Neural progenitor cell (in vitro differentiated cells): ENCODE results near the gene CSF2.

ENCODE experiments used
- EZH2 ChIP-seq: fragments of 200-600 bp; sonication (generic); IDR thresholded peaks from 2 replicates; pipeline ENCODE4 v1.6.1; 2017; ENCODE audit warnings: antibody characterized with exemption, mild to moderate bottlenecking, moderate library complexity
- EZH2phosphoT487 ChIP-seq: fragments of 200-600 bp; sonication (generic); IDR thresholded peaks from 2 replicates; pipeline ENCODE4 v1.6.1; 2017; ENCODE audit warnings: antibody characterized with exemption
- TF ChIP-seq, protein P1 (sequence below): fragments of 200-600 bp; sonication (generic); IDR thresholded peaks from 2 replicates; pipeline ENCODE4 v1.5.1; 2017; ENCODE audit warnings: antibody characterized with exemption, mild to moderate bottlenecking

- TF ChIP-seq, protein P1, sequence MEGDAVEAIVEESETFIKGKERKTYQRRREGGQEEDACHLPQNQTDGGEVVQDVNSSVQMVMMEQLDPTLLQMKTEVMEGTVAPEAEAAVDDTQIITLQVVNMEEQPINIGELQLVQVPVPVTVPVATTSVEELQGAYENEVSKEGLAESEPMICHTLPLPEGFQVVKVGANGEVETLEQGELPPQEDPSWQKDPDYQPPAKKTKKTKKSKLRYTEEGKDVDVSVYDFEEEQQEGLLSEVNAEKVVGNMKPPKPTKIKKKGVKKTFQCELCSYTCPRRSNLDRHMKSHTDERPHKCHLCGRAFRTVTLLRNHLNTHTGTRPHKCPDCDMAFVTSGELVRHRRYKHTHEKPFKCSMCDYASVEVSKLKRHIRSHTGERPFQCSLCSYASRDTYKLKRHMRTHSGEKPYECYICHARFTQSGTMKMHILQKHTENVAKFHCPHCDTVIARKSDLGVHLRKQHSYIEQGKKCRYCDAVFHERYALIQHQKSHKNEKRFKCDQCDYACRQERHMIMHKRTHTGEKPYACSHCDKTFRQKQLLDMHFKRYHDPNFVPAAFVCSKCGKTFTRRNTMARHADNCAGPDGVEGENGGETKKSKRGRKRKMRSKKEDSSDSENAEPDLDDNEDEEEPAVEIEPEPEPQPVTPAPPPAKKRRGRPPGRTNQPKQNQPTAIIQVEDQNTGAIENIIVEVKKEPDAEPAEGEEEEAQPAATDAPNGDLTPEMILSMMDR: no peak
- TF ChIP-seq EZH2 (no peak), EZH2phosphoT487 (no peak)
Measured at GRCh38 chr5:132049093-132049492, 24.5 kb upstream of the CSF2 start.
